SU-DHL-6 (cell line): ENCODE measurements around the gene SLC16A10.
"Not testable (repeated sequence)": the region's sequence is repeated elsewhere in the genome, so short reads cannot be mapped to it uniquely, and the experiment has no call there.

ENCODE experiments used
- H2AFZ ChIP-seq: fragments of 200-600 bp; sonication (generic); 2 replicates; pipeline ENCODE4 v1.6.1; 2014; ENCODE audit warnings: low read depth, mild to moderate bottlenecking, moderate library complexity, mixed read lengths, antibody characterized with exemption, low read length; ENCODE audit not compliant: severe bottlenecking
- H3F3A ChIP-seq: fragments of 200-600 bp; shearing (Covaris generic); 2 replicates; pipeline ENCODE4 v1.6.0; 2016; ENCODE audit warnings: antibody characterized with exemption, mild to moderate bottlenecking; ENCODE audit not compliant: insufficient read depth
- H3K27ac ChIP-seq: fragments of 200-600 bp; sonication (generic); 2 replicates; pipeline ENCODE4 v1.5.1; 2016; ENCODE audit warnings: low read depth, mild to moderate bottlenecking, low read length, moderate library complexity, mixed read lengths
- H3K27me3 ChIP-seq: fragments of 200-600 bp; sonication (generic), shearing (Covaris generic); 2 replicates; pipeline ENCODE4 v1.6.0; 2014; ENCODE audit warnings: mild to moderate bottlenecking, low read length
- H3K36me3 ChIP-seq: fragments of 200-600 bp; sonication (generic); 2 replicates; pipeline ENCODE4 v1.6.1; 2014; ENCODE audit warnings: mild to moderate bottlenecking, low read length, mixed read lengths
- H3K4me2 ChIP-seq: fragments of 300-600, 200-600 bp; shearing (Covaris generic), sonication (generic); 2 replicates; pipeline ENCODE4 v1.6.0; 2014; ENCODE audit warnings: low read length, low read depth, mild to moderate bottlenecking; ENCODE audit not compliant: poor library complexity, severe bottlenecking
- H3K4me3 ChIP-seq: fragments of 200-600 bp; sonication (generic); 2 replicates; pipeline ENCODE4 v1.5.1; 2014; ENCODE audit warnings: antibody characterized with exemption, low read length, mild to moderate bottlenecking, mixed read lengths; ENCODE audit not compliant: insufficient read depth, poor library complexity, severe bottlenecking
- H3K79me2 ChIP-seq: fragments of 200-600 bp; sonication (generic); 2 replicates; pipeline ENCODE4 v1.6.1; 2014; ENCODE audit warnings: mild to moderate bottlenecking, low read length, moderate library complexity; ENCODE audit not compliant: insufficient read depth
- H3K9ac ChIP-seq: fragments of 200-600 bp; sonication (generic); 2 replicates; pipeline ENCODE4 v1.7.0; 2014; ENCODE audit warnings: mild to moderate bottlenecking, low read length
- H3K9me2 ChIP-seq: fragments of 200-600 bp; sonication (generic); replicated peaks from 2 replicates; pipeline ENCODE4 v1.6.1; 2014; ENCODE audit warnings: low read length; ENCODE audit not compliant: insufficient read depth
- H3K9me3 ChIP-seq: fragments of 200-600 bp; sonication (generic); 2 replicates; pipeline ENCODE4 v1.6.1; 2014; ENCODE audit warnings: low read length, mixed read lengths; ENCODE audit not compliant: insufficient read depth
- H4K20me1 ChIP-seq: fragments of 200-600 bp; sonication (generic); 2 replicates; pipeline ENCODE4 v1.6.1; 2014; ENCODE audit warnings: low read depth, mild to moderate bottlenecking, antibody characterized with exemption, low read length, moderate library complexity, mixed read lengths
- EZH2phosphoT487 ChIP-seq: fragments of 200-600 bp; sonication (generic), shearing (Covaris generic); conservative IDR thresholded peaks from 2 replicates; pipeline ENCODE4 v1.6.1; 2018; ENCODE audit warnings: mild to moderate bottlenecking, antibody characterized with exemption, low read length, moderate library complexity, mixed read lengths
- TF ChIP-seq, protein P1 (sequence below): fragments of 200-600 bp; sonication (generic); IDR thresholded peaks from one replicate; pipeline ENCODE4 v1.5.1; 2017; ENCODE audit warnings: antibody characterized with exemption, mild to moderate bottlenecking, low read length, moderate library complexity; ENCODE audit not compliant: insufficient read depth, poor library complexity, severe bottlenecking

Gene SLC16A10

DNA sequence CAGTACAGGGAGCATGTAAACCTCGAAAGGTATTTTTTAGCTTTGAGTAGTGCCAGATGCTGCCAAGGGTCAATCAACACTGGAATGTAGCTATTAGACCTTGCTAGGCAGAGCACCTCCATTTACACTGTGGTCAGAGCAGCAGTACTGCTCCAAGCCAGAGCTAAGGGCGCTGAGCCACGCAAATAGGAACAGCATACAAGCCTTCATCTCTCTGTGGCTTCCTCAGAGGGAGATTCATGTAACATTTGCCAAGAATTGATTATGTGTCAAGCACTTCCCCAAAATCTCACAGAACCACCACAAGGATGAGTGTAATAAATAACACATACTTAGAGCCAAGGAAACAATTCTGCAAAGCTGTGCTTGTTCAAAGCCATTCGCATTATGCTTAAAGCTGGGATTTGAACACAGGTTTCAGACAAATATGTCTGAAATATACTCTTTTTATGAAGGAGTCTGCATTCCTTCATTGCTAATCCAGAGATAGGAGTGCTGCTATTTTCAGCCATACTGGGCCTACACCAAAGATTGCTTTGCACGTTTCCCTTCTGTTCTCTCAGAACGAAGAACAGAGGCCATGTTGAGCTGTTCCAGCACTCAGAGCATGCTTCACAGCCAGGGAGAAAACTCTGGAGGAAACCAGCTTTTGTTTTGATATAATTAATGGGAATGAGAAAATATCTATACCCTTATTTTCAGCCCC lies 97.7 kb downstream of the SLC16A10 start:
- TF ChIP-seq, protein P1, sequence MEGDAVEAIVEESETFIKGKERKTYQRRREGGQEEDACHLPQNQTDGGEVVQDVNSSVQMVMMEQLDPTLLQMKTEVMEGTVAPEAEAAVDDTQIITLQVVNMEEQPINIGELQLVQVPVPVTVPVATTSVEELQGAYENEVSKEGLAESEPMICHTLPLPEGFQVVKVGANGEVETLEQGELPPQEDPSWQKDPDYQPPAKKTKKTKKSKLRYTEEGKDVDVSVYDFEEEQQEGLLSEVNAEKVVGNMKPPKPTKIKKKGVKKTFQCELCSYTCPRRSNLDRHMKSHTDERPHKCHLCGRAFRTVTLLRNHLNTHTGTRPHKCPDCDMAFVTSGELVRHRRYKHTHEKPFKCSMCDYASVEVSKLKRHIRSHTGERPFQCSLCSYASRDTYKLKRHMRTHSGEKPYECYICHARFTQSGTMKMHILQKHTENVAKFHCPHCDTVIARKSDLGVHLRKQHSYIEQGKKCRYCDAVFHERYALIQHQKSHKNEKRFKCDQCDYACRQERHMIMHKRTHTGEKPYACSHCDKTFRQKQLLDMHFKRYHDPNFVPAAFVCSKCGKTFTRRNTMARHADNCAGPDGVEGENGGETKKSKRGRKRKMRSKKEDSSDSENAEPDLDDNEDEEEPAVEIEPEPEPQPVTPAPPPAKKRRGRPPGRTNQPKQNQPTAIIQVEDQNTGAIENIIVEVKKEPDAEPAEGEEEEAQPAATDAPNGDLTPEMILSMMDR: no peak
- TF ChIP-seq EZH2phosphoT487: no peak
- Histone ChIP-seq H3K79me2 (no peaks in the 10 kb centered on the region), H3F3A (no peaks in the 10 kb centered on the region), H3K4me2 (no peak overlapping the region), H4K20me1 (no peaks in the 10 kb centered on the region), H3K27ac (no peak overlapping the region), H3K4me3 (no peak overlapping the region), H3K9me2 (no peaks in the 10 kb centered on the region), H3K27me3 (no peaks in the 10 kb centered on the region), H3K36me3 (no peaks in the 10 kb centered on the region), H3K9me3 (no peaks in the 10 kb centered on the region), H3K9ac (no peak overlapping the region), H2AFZ (no peak overlapping the region)

DNA sequence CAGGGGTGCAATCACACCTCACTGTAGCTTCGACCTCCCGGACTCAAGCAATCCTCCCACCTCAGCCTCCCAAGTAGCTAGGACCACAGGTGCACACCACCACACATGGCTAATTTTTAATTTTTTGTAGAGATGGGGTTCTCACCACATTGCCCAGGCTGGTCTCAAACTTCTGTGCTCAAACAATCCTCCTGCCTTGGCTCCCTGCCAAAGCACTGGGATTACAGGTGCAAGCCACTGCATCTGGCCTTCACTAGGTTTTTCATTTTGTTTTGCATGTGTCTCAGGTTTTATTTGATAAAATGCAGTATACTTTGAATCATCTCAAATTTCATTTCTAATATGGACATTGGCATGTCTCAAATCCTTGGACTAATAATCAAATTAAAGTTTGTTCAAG lies 98.7 kb downstream of the SLC16A10 start:
- no peak overlapping the region for H3K27ac ChIP-seq
- H3K4me2 ChIP-seq: no peak overlapping the region
- no peaks in the 10 kb centered on the region for H3F3A ChIP-seq
- H3K36me3 ChIP-seq: no peaks in the 10 kb centered on the region
- H3K9me3 ChIP-seq: no peaks in the 10 kb centered on the region
- no peaks in the 10 kb centered on the region for H3K9me2 ChIP-seq
- H4K20me1 ChIP-seq: no peaks in the 10 kb centered on the region
- H3K79me2 ChIP-seq: no peaks in the 10 kb centered on the region
- TF ChIP-seq, protein P1: no peak
- TF ChIP-seq EZH2phosphoT487: no peak
- H3K4me3 ChIP-seq: no peak overlapping the region
- no peak overlapping the region for H3K9ac ChIP-seq
- no peak overlapping the region for H2AFZ ChIP-seq
- H3K27me3 ChIP-seq: no peaks in the 10 kb centered on the region

DNA sequence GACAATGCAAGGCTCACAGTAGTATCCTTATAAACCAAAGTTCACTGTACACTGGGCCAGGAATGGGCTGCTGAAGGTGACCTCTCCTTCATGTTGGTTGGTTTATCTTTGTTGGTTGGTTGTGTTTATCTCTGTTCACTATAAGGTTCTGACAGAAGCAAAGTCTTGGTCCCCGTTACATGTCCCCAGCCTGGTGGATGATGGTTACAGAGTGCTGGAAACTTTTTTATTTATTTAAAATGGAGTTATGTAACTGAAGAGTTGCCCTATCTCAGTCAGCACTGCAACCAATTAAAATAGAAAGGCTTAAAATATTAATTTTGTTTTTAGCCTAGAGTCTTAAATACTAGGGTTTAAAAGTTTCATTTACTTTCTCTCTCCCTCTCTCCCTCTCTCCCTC lies 100.6 kb downstream of the SLC16A10 start:
- Histone ChIP-seq H3F3A (no peaks in the 10 kb centered on the region), H3K9me2 (no peaks in the 10 kb centered on the region), H3K9ac (no peak overlapping the region), H2AFZ (no peak overlapping the region), H3K36me3 (no peaks in the 10 kb centered on the region), H3K27me3 (no peaks in the 10 kb centered on the region), H3K79me2 (no peaks in the 10 kb centered on the region), H3K4me2 (no peak overlapping the region), H3K9me3 (no peaks in the 10 kb centered on the region), H3K4me3 (no peak overlapping the region), H3K27ac (no peak overlapping the region), H4K20me1 (no peaks in the 10 kb centered on the region)
- TF ChIP-seq, protein P1: no peak
- TF ChIP-seq EZH2phosphoT487: no peak

DNA sequence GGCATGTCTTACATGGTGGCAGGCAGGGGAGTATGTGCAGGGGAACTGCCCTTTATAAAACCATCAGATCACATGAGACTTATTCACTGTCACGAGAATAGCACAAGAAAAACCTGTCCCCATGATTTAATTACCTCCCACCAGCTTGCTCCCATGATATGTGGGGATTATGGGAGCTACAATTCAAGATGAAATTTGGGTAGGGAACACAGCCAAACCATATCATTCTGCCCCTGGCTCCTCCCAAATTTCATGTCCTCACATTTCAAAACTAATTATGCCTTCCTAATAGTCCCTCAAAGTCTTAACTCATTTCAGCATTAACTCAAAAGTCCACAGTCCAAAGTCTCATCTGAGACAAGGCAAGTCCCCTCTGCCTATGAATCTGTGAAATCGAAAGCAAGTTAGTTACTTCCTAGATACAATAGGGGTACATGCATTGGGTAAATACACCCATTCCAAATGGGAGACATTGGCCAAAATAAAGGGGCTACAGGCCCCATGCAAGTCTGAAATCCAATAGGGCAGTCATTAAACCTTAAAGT lies 102.4 kb downstream of the SLC16A10 start:
- not testable (repeated sequence) for H3K9ac ChIP-seq, H2AFZ ChIP-seq, H3K4me2 ChIP-seq, H3K27me3 ChIP-seq, H3K9me2 ChIP-seq, H3K79me2 ChIP-seq, H3K9me3 ChIP-seq, H3F3A ChIP-seq, H3K4me3 ChIP-seq, H4K20me1 ChIP-seq, H3K36me3 ChIP-seq, H3K27ac ChIP-seq
